ENCODE data around the gene NOP10.
"Not testable (repeated sequence)": the region's sequence is repeated elsewhere in the genome, so short reads cannot be mapped to it uniquely, and the experiment has no call there.

The NOP10 gene

GRCh38 chr15:34342737-34343575 lies at the start of gene NOP10, which contains the start of gene NUTM1:
Gene NOP10 (minus strand): TSS chr15:34343136. CDS start chr15:34343073, 63 bp downstream.
Gene NUTM1 (plus strand): TSS chr15:34343315. CDS start chr15:34343697, 382 bp downstream.
- DNase-seq = peak; percentile 89 to 95

GRCh38 chr15:34389594-34390086 lies 46.7 kb upstream of the NOP10 start:
- DNase-seq = not testable (repeated sequence)

GRCh38 chr15:34381829-34382521 lies 39.0 kb upstream of the NOP10 start:
- DNase-seq = not testable (repeated sequence)

DNA sequence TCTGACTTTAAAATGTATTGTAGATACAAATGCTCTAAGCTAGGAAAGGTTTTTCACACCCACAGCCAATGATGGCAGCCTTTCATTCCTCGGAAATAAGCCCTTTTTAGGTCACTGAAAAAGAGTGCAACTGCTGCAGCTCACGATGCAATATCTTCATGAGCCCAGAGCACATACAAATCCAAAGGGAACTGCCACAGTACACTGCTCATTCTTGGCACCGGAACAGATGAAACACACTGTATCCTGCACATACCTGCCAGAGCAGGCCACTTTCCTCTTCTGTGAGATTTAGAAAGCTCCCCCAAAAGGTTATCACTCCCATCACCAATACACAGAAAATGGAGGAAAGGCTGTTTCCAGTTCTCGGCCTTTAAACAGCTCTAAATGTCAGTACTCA lies 37.6 kb upstream of the NOP10 start:
- DNase-seq = not testable (repeated sequence)

DNA sequence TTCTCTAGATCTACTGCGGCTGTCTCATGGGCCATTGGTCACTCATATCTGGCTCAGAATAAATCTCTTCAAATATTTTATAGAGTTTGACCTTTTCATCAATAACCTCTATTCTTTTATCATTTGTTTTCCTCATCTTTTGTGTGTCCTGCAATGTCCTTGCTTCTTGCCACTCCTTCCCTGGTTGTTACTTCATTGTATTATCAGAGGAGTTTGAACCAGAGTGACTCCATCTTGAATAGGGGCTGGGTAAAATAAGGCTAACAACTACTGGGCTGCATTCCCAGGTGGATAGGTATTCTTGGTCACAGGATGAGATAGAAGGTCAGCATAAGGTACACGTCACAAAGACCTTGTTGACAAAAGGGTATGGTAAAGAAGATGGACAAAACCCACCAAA lies 33.9 kb upstream of the NOP10 start:
- no peak for DNase-seq

DNA sequence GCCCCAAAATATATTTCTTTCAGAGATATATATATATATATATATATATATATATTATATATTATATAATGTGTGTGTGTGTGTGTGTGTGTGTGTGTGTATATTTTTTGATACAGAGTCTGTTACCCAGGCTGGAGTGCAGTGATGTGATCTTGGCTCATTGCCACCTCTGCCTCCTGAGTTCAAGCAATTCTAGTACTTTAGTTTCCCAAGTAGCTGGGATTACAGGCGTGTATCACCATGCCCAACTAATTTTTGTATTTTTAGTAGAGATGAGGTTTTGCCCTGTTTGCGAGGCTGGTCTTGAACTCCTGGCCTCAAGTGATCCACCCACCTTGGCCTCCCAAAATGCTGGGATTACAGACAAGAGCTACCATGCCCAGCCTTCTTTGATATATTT lies 32.6 kb upstream of the NOP10 start:
- DNase-seq = not testable (repeated sequence)

DNA sequence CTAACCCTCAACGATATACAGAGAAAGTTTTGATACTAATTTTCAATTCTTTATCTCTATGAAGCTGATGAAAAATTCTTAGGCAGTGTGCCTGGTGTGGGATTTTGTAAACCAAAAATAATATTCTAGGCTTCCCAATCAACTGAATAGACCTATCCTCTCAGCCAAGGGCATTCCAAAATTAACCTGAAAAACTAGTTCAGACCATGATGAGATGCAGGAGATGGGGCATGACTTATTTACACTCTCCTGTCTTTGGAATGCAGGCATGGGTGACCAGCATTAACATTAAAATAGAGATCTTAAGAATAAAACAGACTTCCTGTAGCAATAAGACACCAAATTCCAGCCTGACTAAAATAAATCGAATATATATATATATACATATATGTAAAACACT lies 31.9 kb upstream of the NOP10 start:
- no peak for DNase-seq

DNA sequence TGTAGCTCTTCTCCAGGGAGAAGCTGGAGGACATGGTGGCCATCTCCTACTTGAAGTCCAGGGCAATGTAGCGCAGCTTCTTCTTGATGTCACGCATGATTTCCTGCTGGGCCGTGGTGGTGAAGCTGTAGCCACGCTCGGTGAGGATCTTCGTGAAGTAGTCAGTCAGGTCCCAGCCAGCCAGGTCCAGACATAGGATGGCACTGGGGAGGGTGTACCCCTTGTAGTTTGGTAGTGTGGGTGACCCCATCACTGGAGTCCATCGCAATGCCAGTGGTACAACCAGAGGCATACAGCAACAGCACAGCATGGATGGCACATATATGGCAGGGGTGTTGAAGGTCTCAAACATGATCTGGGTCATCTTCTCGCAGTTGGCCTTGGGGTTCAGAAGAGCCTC lies 31.0 kb upstream of the NOP10 start:
- DNase-seq = no peak

- DNase-seq = no peak
Measured at GRCh38 chr15:34370643-34371042, 27.7 kb upstream of the NOP10 start.

- no peak for DNase-seq
Measured at GRCh38 chr15:34370129-34370528, 27.2 kb upstream of the NOP10 start.

GRCh38 chr15:34367101-34368081 lies 24.5 kb upstream of the NOP10 start, which contains the start of gene LPCAT4:
Gene LPCAT4 (minus strand): TSS chr15:34367196. CDS start chr15:34367100, 96 bp downstream.
- DNase-seq = peak; percentile 83 to 85

DNA sequence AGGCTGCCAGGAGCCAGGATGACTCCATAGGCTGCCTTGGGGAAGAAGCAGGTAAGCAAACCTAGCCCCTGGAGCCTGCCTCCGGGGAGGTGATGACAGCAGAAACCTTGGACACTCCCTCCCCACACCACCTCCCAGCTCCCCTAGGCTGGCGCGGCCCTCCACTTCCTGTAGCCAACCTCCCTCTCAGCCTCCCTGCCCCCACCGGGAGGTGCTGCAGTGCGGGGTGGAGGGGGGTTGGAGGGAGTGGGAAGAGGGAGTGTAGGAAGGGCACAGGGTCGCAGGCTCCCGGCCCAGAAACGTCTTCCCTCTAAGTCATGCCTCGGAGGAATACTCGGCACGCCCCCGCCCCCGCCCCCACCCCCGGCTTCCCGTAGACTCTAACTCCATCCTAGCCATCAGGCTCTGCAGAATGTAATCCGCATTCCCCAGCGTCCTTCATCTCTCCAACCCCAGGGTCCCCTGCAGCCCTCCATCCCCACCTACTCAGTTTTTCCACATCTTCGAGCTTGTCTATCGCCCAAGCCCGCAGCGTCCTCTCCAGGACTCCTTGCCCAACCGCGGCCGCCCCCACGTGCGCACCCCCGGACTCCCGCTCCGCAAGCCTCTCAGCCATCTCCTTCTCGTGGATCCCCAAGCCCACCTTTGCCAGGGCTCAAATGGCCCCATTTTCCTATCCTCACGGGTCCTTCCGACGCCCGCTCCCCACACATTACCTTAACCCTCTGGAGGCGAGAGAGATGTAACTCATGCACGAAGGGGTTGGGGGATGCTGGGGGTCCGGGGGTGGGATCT lies 23.5 kb upstream of the NOP10 start:
- peak; percentile 41 to 44 for DNase-seq

- DNase-seq = no peak
Measured at GRCh38 chr15:34365836-34366235, 22.9 kb upstream of the NOP10 start.

DNA sequence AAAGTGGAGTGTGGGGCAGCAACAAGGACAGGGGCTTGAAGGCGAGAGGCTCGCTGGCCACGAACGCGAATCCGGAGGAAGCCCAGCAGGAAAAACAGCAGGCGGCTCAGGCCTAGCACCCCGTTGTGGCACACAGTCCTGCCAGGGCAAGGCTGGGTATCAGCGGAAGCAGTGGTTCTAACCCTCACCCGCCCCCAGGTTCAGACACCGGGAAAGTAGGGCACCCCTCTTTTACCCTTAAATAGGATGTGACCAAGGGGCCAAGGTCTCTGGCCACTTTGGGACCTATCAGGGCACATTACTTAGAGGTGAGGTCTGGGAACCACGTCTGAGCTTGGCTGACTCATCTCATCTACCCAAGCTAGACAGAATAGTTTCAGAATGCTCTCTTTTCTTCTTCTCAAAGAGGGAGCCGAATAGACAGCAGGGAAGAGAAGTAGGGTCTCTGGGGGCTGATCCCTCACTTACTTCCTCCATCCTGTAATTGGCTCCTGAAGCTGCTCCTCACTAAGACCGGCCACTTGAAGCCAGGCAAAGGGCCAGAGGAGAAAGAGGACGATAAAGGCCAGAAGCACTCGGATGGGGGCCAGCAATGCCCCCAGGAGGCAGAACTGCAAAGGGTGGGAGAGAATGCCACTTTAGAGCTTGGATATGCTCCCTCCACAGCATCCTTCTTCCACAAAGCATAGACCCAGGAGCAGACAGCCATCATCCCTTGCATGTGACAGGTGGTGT lies 22.3 kb upstream of the NOP10 start:
- DNase-seq = peak in 1 of 2 experiments; percentile 4

DNA sequence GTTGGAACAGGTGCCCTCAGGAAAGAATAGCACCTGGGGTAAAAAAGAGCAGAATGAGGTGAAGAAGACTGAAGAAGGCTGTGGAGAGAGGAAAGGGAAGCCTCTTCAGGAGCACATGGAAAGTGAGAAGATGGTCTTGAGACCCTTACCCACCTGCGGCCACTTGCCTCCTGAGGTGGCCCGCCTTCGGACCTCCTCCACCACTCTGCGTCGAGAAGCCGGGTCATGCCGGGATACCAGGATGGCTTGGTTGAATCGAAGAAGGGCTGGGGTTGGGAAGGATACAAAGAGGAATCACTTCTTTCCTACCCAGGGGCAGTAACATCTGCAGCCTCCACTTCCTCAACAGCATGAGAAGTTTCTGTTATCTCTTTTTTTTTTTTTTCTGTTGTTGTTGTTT lies 21.1 kb upstream of the NOP10 start:
- DNase-seq = no peak

DNA sequence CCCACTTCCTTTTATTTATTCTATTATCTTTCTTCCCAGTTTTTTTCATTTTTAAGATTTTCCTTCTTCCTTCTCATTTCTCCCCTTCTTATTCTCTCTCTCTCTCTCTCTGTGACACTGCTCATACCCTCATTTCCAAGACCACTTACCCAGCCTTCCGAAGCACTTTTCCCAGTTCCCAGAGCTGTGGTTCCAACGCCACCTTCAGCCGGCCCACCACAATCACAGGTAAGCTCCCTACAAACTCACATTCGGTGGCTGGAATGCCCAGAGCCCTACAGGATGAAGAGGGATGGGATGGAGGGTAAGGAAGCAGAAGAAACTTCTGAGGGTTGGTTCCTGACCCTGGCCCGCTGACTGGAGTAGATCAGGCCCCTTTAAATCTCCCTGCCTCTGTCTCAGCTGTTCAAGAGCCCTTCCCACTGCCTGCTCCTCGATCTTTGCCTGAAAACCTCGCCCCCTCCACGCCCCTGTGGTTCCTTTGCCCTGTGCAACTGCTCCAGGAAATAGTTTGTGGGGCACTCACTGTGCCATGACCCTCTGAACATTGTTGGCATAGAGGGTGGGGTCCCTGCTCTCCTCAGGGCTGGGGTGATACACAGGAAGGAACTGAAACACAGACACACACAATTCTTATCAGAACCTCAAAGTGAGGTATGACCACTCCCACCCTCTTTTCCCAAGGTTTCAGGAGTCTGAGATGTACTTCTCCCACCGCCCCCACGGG lies 19.3 kb upstream of the NOP10 start:
- DNase-seq = no peak

- no peak for DNase-seq
Measured at GRCh38 chr15:34361278-34361677, 18.3 kb upstream of the NOP10 start.

- DNase-seq = no peak
Measured at GRCh38 chr15:34360298-34360697, 17.4 kb upstream of the NOP10 start.

DNA sequence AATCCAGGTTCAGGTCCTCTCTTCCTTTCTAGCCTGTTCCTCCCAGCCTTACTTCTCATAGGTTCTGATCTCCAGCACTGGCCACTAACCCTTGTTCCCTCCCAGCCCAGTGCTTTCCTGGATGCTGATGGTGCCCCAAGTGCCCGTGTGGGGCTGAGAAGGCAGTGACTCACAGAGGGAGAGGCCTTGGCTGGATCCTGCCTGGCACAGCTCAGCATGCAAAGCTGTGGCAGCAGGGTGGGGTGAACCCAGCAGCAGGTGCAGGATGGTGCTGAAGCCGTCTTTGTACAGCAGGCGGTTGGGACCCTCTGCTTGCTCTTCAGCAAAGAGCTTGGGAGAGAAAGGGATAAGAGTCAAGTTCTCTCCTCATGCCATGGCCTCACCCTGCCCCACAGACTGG lies 16.5 kb upstream of the NOP10 start:
- no peak for DNase-seq

DNA sequence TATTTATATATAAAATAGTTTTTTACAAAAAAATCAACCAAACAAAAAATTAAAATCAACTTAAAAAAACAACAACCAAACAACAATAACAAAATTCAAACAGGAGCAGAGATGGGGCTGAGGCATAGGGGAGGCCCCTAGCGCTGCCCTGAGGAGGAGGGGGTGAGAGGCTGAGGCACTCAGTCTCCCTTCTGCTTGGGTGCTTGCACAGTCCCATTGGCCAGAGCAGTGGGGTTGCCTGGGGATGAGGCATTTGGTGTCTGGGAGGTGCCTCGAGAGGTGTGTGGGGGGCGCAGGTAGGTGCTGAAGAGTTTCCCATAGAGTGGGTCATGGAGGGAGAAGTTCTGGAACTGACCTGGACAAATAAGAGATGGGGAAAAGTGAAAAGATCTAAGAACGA lies 16.0 kb upstream of the NOP10 start:
- no peak for DNase-seq

Data from stimulated activated CD4-positive, alpha-beta T cell treated with anti-CD3 and anti-CD28 coated beads, Interleukin-4, amount 100 ng/mL, for 4 hours (primary cell).